Measurements from ENCODE around the gene OLFML1.

DNA sequence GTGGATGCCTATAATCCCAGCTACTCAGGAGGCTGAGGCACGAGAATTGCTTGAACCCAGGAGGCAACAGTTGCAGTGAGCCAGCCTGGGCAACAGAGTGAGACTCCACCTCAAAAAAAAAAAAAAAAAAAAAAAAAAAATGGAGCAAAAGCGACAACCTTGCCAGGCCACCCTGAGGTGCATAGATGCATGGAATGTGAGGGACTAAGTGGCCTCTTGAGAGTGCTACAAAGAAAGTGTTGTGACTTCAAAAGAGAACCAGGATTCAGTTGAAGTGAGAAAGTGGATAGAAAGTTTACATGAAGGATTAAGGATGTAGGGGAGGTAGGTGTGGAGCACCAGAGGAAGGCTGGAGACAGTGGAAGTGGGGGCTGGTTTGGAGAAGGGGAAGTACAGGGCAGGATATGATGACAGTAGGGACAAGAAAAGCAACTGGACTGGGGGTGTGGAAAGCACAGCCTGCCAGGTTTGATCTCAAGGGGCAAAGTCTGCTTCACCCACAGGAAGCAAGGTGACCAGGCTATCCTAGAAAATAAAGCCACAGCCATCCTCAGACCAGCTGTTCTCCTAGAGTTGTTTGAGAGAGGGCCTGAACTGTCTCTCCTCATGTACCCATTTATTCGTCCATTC lies 36.0 kb upstream of the OLFML1 start:
- TF ChIP-seq ZBED1 (IDR thresholded peaks at IDR 0.05; ENCODE audit: borderline replicate concordance) (no peak), SUZ12 (IDR thresholded peaks at IDR 0.05; ENCODE audit: unreplicated experiment) (no peak), CTCF (IDR thresholded peaks at IDR 0.05 in 2 of 3, conservative IDR thresholded peaks at IDR 0.05 in 1 of 3; ENCODE audit: control insufficient read depth in 2 of 3, extremely low read depth in 1 of 3, insufficient read depth in 1 of 3, low read depth in 3 of 3, low read length in 3 of 3) (no peak)
